Endothelial cell of umbilical vein (primary cell): Measurements from ENCODE around the gene RHBDD3. TPM values are rescaled to one million over a fixed set of nuclear protein-coding genes. Genes with fewer than 3 reads are reported as not detected.

Source experiments
- BruUV-seq: library from RNA; stranded (reverse); fragments of 400-500 nt; replicated peaks from 2 replicates; lab custom pipeline; 2021; lab: Mats Ljungman, UMichigan
- CTCF ChIA-PET: fragments of 300-600, 350-600 bp; sonication (Branson Sonifier 250); formaldehyde crosslinking; loops from one replicate; lab custom pipeline; 2021; ENCODE audit warnings: antibody characterized with exemption, inconsistent platforms; lab: Charles Lee
- POLR2A ChIA-PET: fragments of 300-600, 350-600 bp; sonication (Branson Sonifier 250); formaldehyde crosslinking; loops from one replicate; lab custom pipeline; 2021; ENCODE audit warnings: antibody characterized with exemption, inconsistent platforms; lab: Charles Lee
- DNase-seq: peaks from one replicate; pipeline ENCODE4 v3.0.0-alpha.2; 2011; ENCODE audit warnings: low read depth, low spot score
- FAIRE-seq: peaks from 2 replicates; lab custom pipeline; 2011; peaks lifted over from hg19 to GRCh38; lab: Jason Lieb, UNC
- H2AFZ ChIP-seq: 2 replicates; pipeline ENCODE4 v1.6.0; 2012; ENCODE audit warnings: low read depth, low read length, control low read depth, inconsistent platforms
- H3K27ac ChIP-seq: 2 replicates; pipeline ENCODE4 v1.5.1; 2011; ENCODE audit warnings: low read depth, mild to moderate bottlenecking, control low read depth, low read length, moderate library complexity; ENCODE audit not compliant: insufficient read depth
- H3K27me3 ChIP-seq, 2 experiments: 2 replicates each; pipeline versions ENCODE4 v1.6.0 to v1.6.1; 2011; ENCODE audit warnings: low read length in 2 of 2, mixed read lengths in 1 of 2; ENCODE audit not compliant: control insufficient read depth in 2 of 2, insufficient read depth in 2 of 2
- H3K36me3 ChIP-seq, 2 experiments: 2 replicates in 1 of 2; 3 replicates in 1 of 2; pipeline ENCODE4 v1.5.1; 2011; ENCODE audit warnings: low read length in 2 of 2, mild to moderate bottlenecking in 1 of 2, moderate library complexity in 1 of 2; ENCODE audit not compliant: control insufficient read depth in 2 of 2, insufficient read depth in 2 of 2; ENCODE audit errors: extremely low read depth in 1 of 2
- H3K4me1 ChIP-seq: 3 replicates; pipeline ENCODE4 v1.5.1; 2011; ENCODE audit warnings: mild to moderate bottlenecking, low read length; ENCODE audit not compliant: control insufficient read depth, insufficient read depth; ENCODE audit errors: extremely low read depth
- H3K4me2 ChIP-seq: 2 replicates; pipeline ENCODE4 v1.6.1; 2011; ENCODE audit warnings: low read length, control low read depth, mixed read lengths; ENCODE audit not compliant: insufficient read depth
- H3K4me3 ChIP-seq, 3 experiments: fragments of 200-600 bp in 1 of 3; sonication (generic), shearing (Covaris generic) in 1 of 3; replicated peaks in 1 of 3; 2 replicates each; pipeline ENCODE4 v1.5.1; 2011 to 2016; ENCODE audit warnings: control low read depth in 3 of 3, low read length in 3 of 3, mild to moderate bottlenecking in 2 of 3, inconsistent platforms in 1 of 3, low read depth in 1 of 3, moderate library complexity in 1 of 3; ENCODE audit not compliant: insufficient read depth in 1 of 3
- H3K79me2 ChIP-seq: 2 replicates; pipeline ENCODE4 v1.6.0; 2012; ENCODE audit warnings: low read length, inconsistent platforms; ENCODE audit not compliant: control insufficient read depth, insufficient read depth
- H3K9ac ChIP-seq: replicated peaks from 2 replicates; pipeline ENCODE3; 2011; ENCODE audit warnings: low read length, control low read depth; ENCODE audit not compliant: insufficient read depth; ENCODE audit errors: extremely low read depth
- H3K9me1 ChIP-seq: replicated peaks from 3 replicates; pipeline ENCODE4 v1.6.0; 2011; ENCODE audit warnings: mild to moderate bottlenecking, low read length; ENCODE audit not compliant: control insufficient read depth, insufficient read depth; ENCODE audit errors: extremely low read depth
- H3K9me3 ChIP-seq: replicated peaks from 2 replicates; pipeline ENCODE4 v1.5.1; 2012; ENCODE audit warnings: low read length, inconsistent platforms; ENCODE audit not compliant: control insufficient read depth, insufficient read depth
- H4K20me1 ChIP-seq: replicated peaks from 2 replicates; pipeline ENCODE3; 2011; ENCODE audit warnings: mild to moderate bottlenecking, low read length; ENCODE audit not compliant: control insufficient read depth, insufficient read depth; ENCODE audit errors: extremely low read depth
- CTCF ChIP-seq, 2 donors: IDR thresholded peaks; 1 replicate in 1 of 2; 2 replicates in 1 of 2; pipeline ENCODE4 v1.5.1; 2011; ENCODE audit warnings: low read length in 2 of 2, mild to moderate bottlenecking in 2 of 2, moderate library complexity in 2 of 2, control low read depth in 1 of 2, inconsistent platforms in 1 of 2, low read depth in 1 of 2; ENCODE audit not compliant: insufficient read depth in 1 of 2; ENCODE audit errors: extremely low read depth in 1 of 2
- EZH2 ChIP-seq: IDR thresholded peaks from 2 replicates; pipeline ENCODE4 v1.6.1; 2012; ENCODE audit warnings: borderline replicate concordance, low read depth, mild to moderate bottlenecking, moderate library complexity, low read length, inconsistent platforms; ENCODE audit not compliant: severe bottlenecking
- FOS ChIP-seq: IDR thresholded peaks from 2 replicates; pipeline ENCODE4 v1.6.1; 2011; ENCODE audit warnings: mild to moderate bottlenecking, low read length, moderate library complexity, borderline replicate concordance; ENCODE audit not compliant: insufficient read depth
- GATA2 ChIP-seq: IDR thresholded peaks from 2 replicates; pipeline ENCODE4 v1.7.0; 2011; ENCODE audit warnings: low read depth, mild to moderate bottlenecking, moderate library complexity, mixed read lengths, low read length; ENCODE audit not compliant: insufficient read length, insufficient read depth
- POLR2AphosphoS5 ChIP-seq: IDR thresholded peaks from 2 replicates; pipeline ENCODE4 v1.6.1; 2012; ENCODE audit warnings: low read depth, mild to moderate bottlenecking, control low read depth, low read length, moderate library complexity; ENCODE audit not compliant: insufficient read depth
- dilution Hi-C: fragments of 300-500 bp; cut with MboI; formaldehyde crosslinking; loops from one replicate; pipeline ENCODE4 v1.15.0; 2019; ENCODE audit warnings: low sequenced_read_pairs; ENCODE audit not compliant: extremely low pct_ligation_motif_present
- intact Hi-C: fragments of 100-400 bp; cut with micrococcal nuclease; formaldehyde crosslinking; loops from one replicate; pipeline ENCODE4 v1.10.0; 2022
- polyA plus RNA-seq, 4 experiments: library from polyadenylated mRNA; depleted of rRNA in 3 of 4; stranded (reverse) in 3 of 4; unstranded in 1 of 4; fragments of >200 nt; gene quantifications; 2 replicates each; pipeline versions ENCODE4 v1.2.1 to v1.2.3, GENCODE V29; 2011 to 2012; ENCODE audit warnings: missing spikeins in 1 of 4
- total RNA-seq: library from RNA; stranded (reverse); gene quantifications from 2 replicates; pipeline ENCODE4 v1.2.3, GENCODE V29; 2021

RHBDD3 gene
- total and polyA plus RNA-seq, 2 donors (not counting 3 experiments of a cell fraction or from before 2014, with no cell fraction given) = 31.3 to 37.2 TPM

DNA sequence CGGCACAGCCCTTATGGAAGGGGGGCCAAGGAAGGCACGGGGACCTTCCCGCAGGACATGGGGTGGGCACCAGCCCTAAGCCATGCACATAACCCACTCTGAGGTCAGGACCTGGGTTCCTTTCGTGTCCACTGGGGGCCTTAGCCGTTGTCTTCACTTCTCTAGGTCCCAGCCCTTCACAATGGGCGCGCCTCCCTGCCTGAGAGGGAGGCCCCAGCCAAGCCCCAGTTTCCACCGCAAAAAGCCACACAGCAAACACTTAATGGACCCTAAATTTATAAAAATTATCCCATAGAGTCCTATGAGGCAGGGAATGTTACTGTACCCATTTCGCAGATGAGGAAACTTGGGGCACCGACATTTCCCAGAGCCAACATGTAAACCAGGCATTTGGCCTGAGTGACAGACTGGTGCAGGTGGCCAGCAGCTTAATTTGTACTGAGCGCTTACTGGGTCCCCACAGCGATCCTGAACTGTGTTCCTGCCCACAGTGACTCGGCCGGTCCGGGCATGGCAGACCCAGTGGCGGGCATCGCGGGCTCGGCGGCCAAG lies 39.9 kb upstream of the RHBDD3 start:
- TF ChIP-seq POLR2AphosphoS5 (no peak), CTCF (IDR thresholded peaks at IDR 0.05; ENCODE audit: extremely low read depth in 1 of 2, insufficient read depth in 1 of 2, low read depth in 1 of 2, low read length in 2 of 2) (no peak), EZH2 (no peak), GATA2 (no peak), FOS (no peak)
- Histone ChIP-seq H3K4me3 (peak overlapping the region; percentile 82 to 85 (median 84)), H3K4me1 (peaks cover 38% of the 10 kb centered on the region), H3K79me2 (peaks cover 9% of the 10 kb centered on the region), H3K27me3 (no peaks in the 10 kb centered on the region), H3K4me2 (peak overlapping the region; percentile 82), H3K9me1 (no peaks in the 10 kb centered on the region), H3K36me3 (peaks cover 0 to 4% of the 10 kb centered on the region in 2 experiments), H2AFZ (peak overlapping the region; percentile 55), H4K20me1 (no peaks in the 10 kb centered on the region), H3K27ac (peak overlapping the region; percentile 87), H3K9ac (peak overlapping the region; percentile 77), H3K9me3 (no peaks in the 10 kb centered on the region)
- intact Hi-C loops = loop anchor here (5.0 kb wide), 1 partner anchor 40 kb away; the partner anchor contains the start of genes EWSR1 and RHBDD3
- BruUV-seq = no TSS peak
- ChIA-PET POLR2A (no interaction called here), CTCF (interaction anchor here (1.0 to 1.8 kb wide), 2 partner anchors 11 to 49 kb away, joined by 3 to 6 read pairs; no protein-coding TSS in a partner anchor)
- DNase-seq (no peak), FAIRE-seq (peak; percentile 21)
- dilution Hi-C loops = no loop called here
